ENCODE data around the gene RGS6. TPM values are rescaled to one million over a fixed set of nuclear protein-coding genes. Genes with fewer than 3 reads are reported as not detected.

The RGS6 gene
- polyA plus RNA-seq, 3 donors = not detected

DNA sequence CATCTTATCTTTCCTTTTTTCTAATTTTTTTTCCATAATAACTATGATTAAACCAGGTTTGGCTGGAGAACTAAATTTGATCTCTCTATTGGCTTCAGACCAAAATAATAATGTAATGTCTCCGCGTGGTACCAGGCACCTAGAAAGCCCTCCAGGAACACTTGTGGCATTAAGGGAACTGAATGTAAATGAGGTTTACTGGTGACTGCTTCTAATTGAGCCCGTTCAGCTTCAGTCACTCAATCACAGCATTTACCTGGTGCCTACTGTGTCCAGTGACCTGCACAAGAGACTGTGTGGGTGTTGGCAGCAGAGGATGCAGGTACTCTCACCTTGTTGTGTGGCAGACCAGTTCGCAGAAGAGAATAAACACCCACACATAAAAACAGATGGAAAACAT lies 659.2 kb downstream of the RGS6 start:
- Histone ChIP-seq H3K4me1 (ENCODE audit: control insufficient read depth in 1 of 2, insufficient read depth in 2 of 2, low read length in 2 of 2) (no peaks in the 10 kb centered on the region), H2AFZ (ENCODE audit: insufficient read depth, low read depth, low read length, poor library complexity, severe bottlenecking) (no peak overlapping the region), H4K20me1 (ENCODE audit: insufficient read depth, low read length) (no peaks in the 10 kb centered on the region), H3K27ac (ENCODE audit: low read depth in 1 of 2, low read length in 2 of 2) (no peak overlapping the region), H3K4me3 (replicated peaks in 1 of 3; ENCODE audit: low read depth in 2 of 3, low read length in 3 of 3) (no peak overlapping the region), H3K79me2 (ENCODE audit: insufficient read depth, low read length) (no peaks in the 10 kb centered on the region), H3K9ac (ENCODE audit: insufficient read depth, low read length, poor library complexity, severe bottlenecking) (no peak overlapping the region), H3K9me3 (replicated peaks in 1 of 2; ENCODE audit: control insufficient read depth in 1 of 2, insufficient read depth in 1 of 2, low read length in 2 of 2) (no peaks in the 10 kb centered on the region), H3K36me3 (replicated peaks in 1 of 2; ENCODE audit: control insufficient read depth in 1 of 2, insufficient read depth in 2 of 2, low read length in 2 of 2) (no peaks in the 10 kb centered on the region), H3K4me2 (replicated peaks; ENCODE audit: extremely low read depth, low read length, poor library complexity, severe bottlenecking) (no peak overlapping the region), H3K27me3 (ENCODE audit: control insufficient read depth in 2 of 2, insufficient read depth in 2 of 2, low read length in 2 of 2) (peaks cover 18 to 45% of the 10 kb centered on the region in 2 donors)
- no peak for DNase-seq
- Mint-ChIP-seq H3K4me1 (no peaks in the 10 kb centered on the region), H3K36me3 (no peaks in the 10 kb centered on the region), H3K9me3 (peaks cover 0 to 10% (median 2%) of the 10 kb centered on the region in 7 donors), H3K27ac (no peak overlapping the region), H3K4me3 (no peak overlapping the region), H3K27me3 (ENCODE audit: low read depth in 3 of 3) (peaks cover 40 to 58% (median 47%) of the 10 kb centered on the region in 3 donors)
- WGBS (ENCODE audit: insufficient coverage) = no CpG with 5 or more reads among the region's 4 CpGs
- no peak for TF ChIP-seq CTCF (IDR thresholded peaks at IDR 0.05)
- intact Hi-C loops (cut with micrococcal nuclease) = no loop called here

- TF ChIP-seq CTCF (IDR thresholded peaks at IDR 0.05) = no peak
- Histone ChIP-seq H3K27ac (ENCODE audit: low read depth in 1 of 2, low read length in 2 of 2) (no peak overlapping the region), H3K4me3 (replicated peaks in 1 of 3; ENCODE audit: low read depth in 2 of 3, low read length in 3 of 3) (no peak overlapping the region), H3K4me2 (replicated peaks; ENCODE audit: extremely low read depth, low read length, poor library complexity, severe bottlenecking) (no peak overlapping the region), H3K27me3 (ENCODE audit: control insufficient read depth in 2 of 2, insufficient read depth in 2 of 2, low read length in 2 of 2) (peaks cover 18 to 44% of the 10 kb centered on the region in 2 donors), H2AFZ (ENCODE audit: insufficient read depth, low read depth, low read length, poor library complexity, severe bottlenecking) (no peak overlapping the region), H3K4me1 (ENCODE audit: control insufficient read depth in 1 of 2, insufficient read depth in 2 of 2, low read length in 2 of 2) (no peaks in the 10 kb centered on the region), H3K79me2 (ENCODE audit: insufficient read depth, low read length) (no peaks in the 10 kb centered on the region), H4K20me1 (ENCODE audit: insufficient read depth, low read length) (no peaks in the 10 kb centered on the region), H3K9ac (ENCODE audit: insufficient read depth, low read length, poor library complexity, severe bottlenecking) (no peak overlapping the region), H3K36me3 (replicated peaks in 1 of 2; ENCODE audit: control insufficient read depth in 1 of 2, insufficient read depth in 2 of 2, low read length in 2 of 2) (no peaks in the 10 kb centered on the region), H3K9me3 (replicated peaks in 1 of 2; ENCODE audit: control insufficient read depth in 1 of 2, insufficient read depth in 1 of 2, low read length in 2 of 2) (no peaks in the 10 kb centered on the region)
- intact Hi-C loops (cut with micrococcal nuclease) = no loop called here
- no peak for DNase-seq
- Mint-ChIP-seq H3K9me3 (peaks cover 0 to 10% (median 0%) of the 10 kb centered on the region in 7 donors), H3K36me3 (no peaks in the 10 kb centered on the region), H3K4me1 (no peaks in the 10 kb centered on the region), H3K4me3 (no peak overlapping the region), H3K27me3 (ENCODE audit: low read depth in 3 of 3) (peaks cover 38 to 56% (median 44%) of the 10 kb centered on the region in 3 donors), H3K27ac (peak overlapping the region in 2 of 7 donors; percentile 15 to 38)
- WGBS (ENCODE audit: insufficient coverage) = 16% methylated on average over 9 of the region's 14 CpGs
These were observed 662.1 kb downstream of the RGS6 start for GRCh38 chr14:72594099-72594901.
